NT2/D1 (cell line): ENCODE data around the gene ACOXL.

ENCODE experiments used
- SUZ12 ChIP-seq: IDR thresholded peaks from 2 replicates; pipeline ENCODE4 v1.6.1; 2011; ENCODE audit not compliant: insufficient read length, insufficient read depth; ENCODE audit errors: extremely low read depth
- YY1 ChIP-seq: IDR thresholded peaks from 2 replicates; pipeline ENCODE4 v1.6.1; 2011; ENCODE audit not compliant: insufficient read length, insufficient read depth
- ZNF274 ChIP-seq: IDR thresholded peaks from 2 replicates; pipeline ENCODE4 v1.6.1; 2011; ENCODE audit warnings: mild to moderate bottlenecking, low read depth, low read length

- TF ChIP-seq YY1 (no peak), ZNF274 (no peak), SUZ12 (no peak)
These were observed 248.1 kb downstream of the ACOXL start for GRCh38 chr2:110980339-110981062.
